NCI-H2196 treated with DMSO at 0.1 percent for 48 hours (cell line): ENCODE measurements around the gene SMIM7.
"Not testable (repeated sequence)": the region's sequence is repeated elsewhere in the genome, so short reads cannot be mapped to it uniquely, and the experiment has no call there.

ENCODE experiments used
- DNase-seq: peaks from one replicate; lab custom pipeline; 2025; ENCODE audit not compliant: unreplicated experiment; lab: John Stamatoyannopoulos, UW

Gene SMIM7

GRCh38 chr19:16655727-16656126, 4.2 kb downstream of the SMIM7 start:
- DNase-seq = no peak

- no peak for DNase-seq
These were observed 5.3 kb downstream of the SMIM7 start for GRCh38 chr19:16654627-16655026.

- DNase-seq = no peak
These were observed 5.8 kb downstream of the SMIM7 start for GRCh38 chr19:16654140-16654539.

GRCh38 chr19:16652854-16653253, 7.1 kb downstream of the SMIM7 start:
- DNase-seq = no peak

- DNase-seq = not testable (repeated sequence)
These were observed 8.3 kb downstream of the SMIM7 start for GRCh38 chr19:16651421-16652188.

- DNase-seq = no peak
These were observed 9.1 kb downstream of the SMIM7 start for GRCh38 chr19:16650821-16651220.

GRCh38 chr19:16649734-16650133, 10.2 kb downstream of the SMIM7 start:
- DNase-seq = no peak

GRCh38 chr19:16645140-16645539, 14.8 kb downstream of the SMIM7 start:
- no peak for DNase-seq

- no peak for DNase-seq
These were observed 18.2 kb downstream of the SMIM7 start for GRCh38 chr19:16641695-16642094.

GRCh38 chr19:16640951-16641350, 19.0 kb downstream of the SMIM7 start:
- no peak for DNase-seq

GRCh38 chr19:16638666-16639065, 21.3 kb downstream of the SMIM7 start:
- no peak for DNase-seq

GRCh38 chr19:16637535-16637934, 22.4 kb downstream of the SMIM7 start:
- no peak for DNase-seq

GRCh38 chr19:16631465-16631864, 28.5 kb downstream of the SMIM7 start:
- DNase-seq = no peak

- DNase-seq = no peak
These were observed 30.8 kb downstream of the SMIM7 start for GRCh38 chr19:16628984-16629691.

GRCh38 chr19:16628183-16628983, 31.6 kb downstream of the SMIM7 start, which contains the start of gene MED26:
Gene MED26 (minus strand): TSS chr19:16628204. CDS start chr19:16627943, 261 bp downstream.
- peak; percentile 98 for DNase-seq

GRCh38 chr19:16627928-16628182, 32.1 kb downstream of the SMIM7 start:
- DNase-seq = no peak

GRCh38 chr19:16627193-16627927, 32.6 kb downstream of the SMIM7 start:
- no peak for DNase-seq

GRCh38 chr19:16626796-16627192, 33.1 kb downstream of the SMIM7 start:
- no peak for DNase-seq

- DNase-seq = no peak
These were observed 34.6 kb downstream of the SMIM7 start for GRCh38 chr19:16625163-16625958.

- no peak for DNase-seq
These were observed 35.7 kb downstream of the SMIM7 start for GRCh38 chr19:16624236-16624635.
